ENCODE results near the gene SOS2. TPM values are rescaled to one million over a fixed set of nuclear protein-coding genes. Genes with fewer than 3 reads are reported as not detected.

SOS2 gene
- total and polyA plus RNA-seq, 4 experiments from 2014 or later = 7.4 to 43.4 (median 29.7) TPM

DNA sequence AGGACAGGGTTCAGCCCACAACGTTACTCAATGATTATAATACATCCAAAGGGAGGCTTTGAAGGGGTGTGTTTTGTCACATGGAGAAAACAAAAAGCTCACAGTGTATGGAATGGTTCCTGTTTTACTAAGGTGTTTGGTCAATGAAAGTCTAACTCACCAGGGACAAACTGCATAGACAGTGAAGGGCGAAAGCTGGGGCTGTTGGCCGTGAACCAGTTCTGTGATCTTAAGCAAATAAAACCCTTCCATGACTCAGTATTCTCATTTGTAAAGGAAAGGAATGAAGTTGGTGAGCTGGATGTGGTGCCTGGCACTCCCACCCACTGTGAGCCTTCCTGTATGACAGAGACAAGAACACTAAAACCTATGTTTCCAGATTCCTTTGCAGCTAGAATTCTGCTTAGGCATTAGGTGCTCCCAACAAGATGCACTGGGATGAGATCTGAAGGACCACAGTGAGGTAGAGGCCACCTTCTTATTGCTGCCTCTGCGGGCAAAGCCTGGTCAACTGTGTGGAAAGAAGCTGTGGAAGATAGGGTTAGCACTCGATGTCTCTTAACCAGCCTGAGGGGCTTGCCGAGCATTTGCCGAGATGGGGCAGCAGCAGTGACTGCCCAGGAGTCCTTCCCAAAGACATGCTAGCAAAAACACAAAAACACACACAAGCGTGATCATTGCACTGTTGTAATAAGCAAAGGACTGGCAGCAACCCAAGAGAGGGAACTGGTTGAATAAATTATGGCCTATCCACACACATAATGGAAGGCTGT is 163.5 kb downstream of the SOS2 start:
- H3K9me3 ChIP-seq (ENCODE audit: control insufficient read depth in 1 of 2, low read length in 2 of 2) = no peaks in the 10 kb centered on the region
- H3K4me1 ChIP-seq (ENCODE audit: insufficient read depth, low read length) = peaks cover 38% of the 10 kb centered on the region
- H3K27ac Mint-ChIP-seq = peak overlapping the region in 3 of 7 donors; percentile 17 to 72 (median 70)
- H3K4me1 Mint-ChIP-seq = peaks cover 34 to 56% (median 42%) of the 10 kb centered on the region in 4 donors
- H3K27ac ChIP-seq (ENCODE audit: low read depth, low read length) = no peak overlapping the region
- no peak for DNase-seq
- ChIA-PET CTCF (ENCODE audit: partially characterized antibody) (interaction anchor here (0.9 to 1.9 kb wide), 3 partner anchors 14 to 206 kb away, joined by 5 to 6 read pairs (median 5); no protein-coding TSS in a partner anchor), POLR2A (ENCODE audit: partially characterized antibody) (interaction anchor here (0.9 to 2.4 kb wide), 8 partner anchors 11 to 206 kb away, joined by 3 to 22 read pairs (median 4); no protein-coding TSS in a partner anchor)
- intact Hi-C loops (cut with micrococcal nuclease) = no loop called here
- H3K4me3 ChIP-seq (ENCODE audit: low read length in 2 of 2) = no peak overlapping the region
- H3K36me3 Mint-ChIP-seq = peaks cover 0 to under 1% of the 10 kb centered on the region in 2 donors
- no peak overlapping the region for H3K4me3 Mint-ChIP-seq
- H3K27me3 ChIP-seq (ENCODE audit: insufficient read depth, low read length) = no peaks in the 10 kb centered on the region
- no peaks in the 10 kb centered on the region for H3K27me3 Mint-ChIP-seq
- no peaks in the 10 kb centered on the region for H3K36me3 ChIP-seq (ENCODE audit: insufficient read depth, low read length)
- no peaks in the 10 kb centered on the region for H3K9me3 Mint-ChIP-seq

Other genes with a start within 250 kb of the SOS2 start
- gene VCPKMT, start 115.0 kb downstream of the SOS2 start, total RNA-seq = 10 to 100 TPM; 17.3 to 20.1 TPM
- 10 to 100 TPM; 13.0 to 13.2 TPM for gene VCPKMT, start 115.0 kb downstream of the SOS2 start, polyA plus RNA-seq
- gene L2HGDH, start 80.7 kb upstream of the SOS2 start, total RNA-seq = 1 to 10 TPM; 4.9 to 5.5 TPM
- gene L2HGDH, start 80.7 kb upstream of the SOS2 start, polyA plus RNA-seq = 1 to 10 TPM; 3.0 to 6.1 TPM
- 10 to 100 TPM; 15.9 to 19.5 TPM for gene DMAC2L, start 80.7 kb upstream of the SOS2 start, total RNA-seq
- 10 to 100 TPM; 14.3 to 18.8 TPM for gene DMAC2L, start 80.7 kb upstream of the SOS2 start, polyA plus RNA-seq
- gene CDKL1, start 165.3 kb upstream of the SOS2 start, total RNA-seq = 1 to 10 TPM; 6.4 to 6.5 TPM
- 10 to 100 TPM in 1 of 2 donors, 1 to 10 TPM in 1; 1.6 to 12.0 TPM for gene CDKL1, start 165.3 kb upstream of the SOS2 start, polyA plus RNA-seq